ENCODE results near the gene PLTP.

Gene PLTP

GRCh38 chr20:45848969-45849582 lies 62.9 kb downstream of the PLTP start:
- TF ChIP-seq CTCF (IDR thresholded peaks at IDR 0.05; ENCODE audit: insufficient read depth, low read depth, low read length, missing control alignments): no peak
- no peak overlapping the region for H3K4me3 ChIP-seq (ENCODE audit: low read depth, low read length)
- DNase-seq (ENCODE audit: low read depth): no peak
